Lung (tissue), 12 donors: ENCODE measurements around the gene SH3GL1. TPM values are rescaled to one million over a fixed set of nuclear protein-coding genes. Genes with fewer than 3 reads are reported as not detected.
A peak's percentile ranks its signal among the peaks of the same experiment; 100 is the strongest.

Experiments used
- ATAC-seq: fragments of 200-7000 bp; cut with Tn5 transposase; one replicate; pipeline ENCODE4 v1.9.1; 2020; ENCODE audit warnings: moderate number of reproducible peaks; ENCODE audit not compliant: insufficient read depth, low FRiP score
- DNase-seq, 3 donors: peaks; one replicate each; pipeline ENCODE4 v3.0.0-alpha.2; 2013 to 2017
- H3K27ac ChIP-seq, 2 donors: one replicate each; pipeline ENCODE4 v1.5.1; 2013; ENCODE audit warnings: mild to moderate bottlenecking in 2 of 2, moderate library complexity in 2 of 2, control low read depth in 1 of 2, inconsistent platforms in 1 of 2, low read depth in 1 of 2, low read length in 1 of 2
- H3K27me3 ChIP-seq, 3 donors: one replicate each; pipeline ENCODE4 v1.5.1; 2013; ENCODE audit warnings: low read length in 2 of 3; ENCODE audit not compliant: control insufficient read depth in 3 of 3, insufficient read depth in 3 of 3
- H3K36me3 ChIP-seq, 4 donors: one replicate each; pipeline ENCODE4 v1.5.1; 2013; ENCODE audit warnings: low read length in 4 of 4, mild to moderate bottlenecking in 1 of 4, moderate library complexity in 1 of 4; ENCODE audit not compliant: control insufficient read depth in 4 of 4, insufficient read depth in 4 of 4
- H3K4me1 ChIP-seq, 5 donors: one replicate each; pipeline ENCODE4 v1.5.1; 2013; ENCODE audit warnings: low read length in 5 of 5, mild to moderate bottlenecking in 2 of 5, moderate library complexity in 1 of 5; ENCODE audit not compliant: control insufficient read depth in 5 of 5, insufficient read depth in 5 of 5
- H3K4me3 ChIP-seq: one replicate; pipeline ENCODE4 v1.5.1; 2013; ENCODE audit warnings: mild to moderate bottlenecking, control low read depth, moderate library complexity
- H3K9ac ChIP-seq, 2 donors: one replicate each; pipeline ENCODE4 v1.5.1; 2013; ENCODE audit warnings: low read length in 2 of 2, control low read depth in 1 of 2; ENCODE audit not compliant: insufficient read depth in 1 of 2
- H3K9me3 ChIP-seq, 4 donors: one replicate each; pipeline ENCODE4 v1.5.1; 2013; ENCODE audit warnings: low read length in 3 of 4, mild to moderate bottlenecking in 1 of 4, moderate library complexity in 1 of 4; ENCODE audit not compliant: control insufficient read depth in 4 of 4, insufficient read depth in 3 of 4
- WGBS, 2 donors: extraction: QIAGEN DNeasy Blood & Tissue Kit; methylation state at CpG; one replicate each; pipeline ENCODE4 v1.1.7; 2013; 5-methylcytosine and 5-hydroxymethylcytosine counted together
- polyA plus RNA-seq, 2 donors: library from polyadenylated mRNA; stranded (reverse); fragments of 200-250 nt; gene quantifications; one replicate each; pipeline ENCODE4 v1.2.1, GENCODE V29; 2013
- total RNA-seq, 2 donors: library from RNA; depleted of rRNA in 1 of 2; stranded (reverse); fragments of >200 nt in 1 of 2; gene quantifications; one replicate each; pipeline ENCODE4 v1.2.1, GENCODE V29; 2014 to 2021
- TF ChIP-seq, protein P1 (sequence below): IDR thresholded peaks from 2 replicates; pipeline ENCODE4 v1.5.1; 2012; ENCODE audit warnings: mild to moderate bottlenecking; ENCODE audit errors: control extremely low read depth, extremely low read depth
- donor health status: control.
- donor health status: control.
- donor health status: Bipolar disorder and iron deficiency.
- donor health status: healthy.
- donor health status: DM: yes; HTN: yes; CAD: no.

SH3GL1 gene
- total and polyA plus RNA-seq, 4 donors, result 30.6 to 68.6 (median 59.2) TPM

DNA sequence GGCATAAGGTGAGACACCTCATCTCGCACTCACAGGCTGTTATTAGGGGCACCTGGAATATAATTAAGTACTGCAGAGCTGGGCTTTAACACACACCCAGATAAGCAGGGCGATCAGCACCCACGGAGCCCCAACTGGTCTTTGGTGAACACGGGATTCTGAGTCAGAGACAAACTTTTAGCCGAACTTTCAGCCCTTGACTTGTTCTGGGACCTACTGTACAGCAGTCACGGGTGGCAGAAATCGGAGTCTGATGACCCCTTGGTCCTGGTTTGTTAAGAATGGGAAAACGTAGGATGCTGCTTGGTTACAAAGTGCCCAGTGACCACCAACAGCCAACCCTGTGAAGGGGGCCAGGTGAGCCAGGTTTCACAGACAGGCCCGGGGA is 9.0 kb downstream of the SH3GL1 start:
- no peak for ATAC-seq
- peak overlapping the region in 1 of 2 donors; percentile 78 for H3K27ac ChIP-seq

DNA sequence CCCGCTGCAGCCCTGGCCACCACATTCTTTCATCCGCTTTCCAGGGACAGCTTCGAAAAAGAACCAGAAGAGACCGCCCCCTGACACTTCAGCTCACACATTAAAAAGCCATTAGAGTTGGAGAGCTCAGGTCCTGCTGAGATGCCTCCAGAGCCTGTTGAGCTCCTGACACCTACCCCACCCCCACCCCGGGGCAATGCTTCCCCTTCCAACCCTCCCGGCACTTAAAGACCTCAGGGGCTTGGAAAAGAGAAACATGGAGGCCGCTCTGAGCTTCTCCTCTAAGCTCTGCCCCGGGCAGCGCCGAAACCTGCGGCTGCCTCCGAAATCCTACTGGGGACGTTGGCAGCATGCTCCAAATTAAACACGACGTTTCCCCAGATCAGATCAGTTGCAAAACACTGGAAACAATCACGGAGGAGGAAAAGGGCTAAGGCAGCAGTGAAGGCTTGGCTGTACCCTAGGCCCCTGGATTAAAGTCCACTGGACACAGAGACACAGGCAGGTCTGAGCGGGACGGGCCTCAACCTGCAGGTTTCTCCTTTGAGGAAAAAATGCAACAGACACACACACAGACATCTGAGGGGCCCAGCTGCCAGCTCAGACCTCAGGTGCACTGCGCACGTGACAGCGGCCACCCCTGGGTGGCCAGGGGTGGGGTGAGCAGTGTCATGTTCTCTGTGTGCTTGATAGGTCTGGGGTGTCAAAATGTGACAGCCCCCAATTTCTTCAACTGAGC is 9.6 kb downstream of the SH3GL1 start:
- H3K27ac ChIP-seq, result peak overlapping the region; percentile 39 to 78

More for the DNA sequence above, 9.0 kb downstream of the SH3GL1 start:
- Histone ChIP-seq H3K9me3 (no peaks in the 10 kb centered on the region), H3K36me3 (peaks cover 0 to 12% (median 4%) of the 10 kb centered on the region in 4 donors), H3K4me1 (peaks cover 10 to 65% (median 42%) of the 10 kb centered on the region in 5 donors), H3K9ac (peak overlapping the region in 1 of 2 donors; percentile 63), H3K27me3 (no peaks in the 10 kb centered on the region), H3K4me3 (no peak overlapping the region)
- TF ChIP-seq, protein P1, sequence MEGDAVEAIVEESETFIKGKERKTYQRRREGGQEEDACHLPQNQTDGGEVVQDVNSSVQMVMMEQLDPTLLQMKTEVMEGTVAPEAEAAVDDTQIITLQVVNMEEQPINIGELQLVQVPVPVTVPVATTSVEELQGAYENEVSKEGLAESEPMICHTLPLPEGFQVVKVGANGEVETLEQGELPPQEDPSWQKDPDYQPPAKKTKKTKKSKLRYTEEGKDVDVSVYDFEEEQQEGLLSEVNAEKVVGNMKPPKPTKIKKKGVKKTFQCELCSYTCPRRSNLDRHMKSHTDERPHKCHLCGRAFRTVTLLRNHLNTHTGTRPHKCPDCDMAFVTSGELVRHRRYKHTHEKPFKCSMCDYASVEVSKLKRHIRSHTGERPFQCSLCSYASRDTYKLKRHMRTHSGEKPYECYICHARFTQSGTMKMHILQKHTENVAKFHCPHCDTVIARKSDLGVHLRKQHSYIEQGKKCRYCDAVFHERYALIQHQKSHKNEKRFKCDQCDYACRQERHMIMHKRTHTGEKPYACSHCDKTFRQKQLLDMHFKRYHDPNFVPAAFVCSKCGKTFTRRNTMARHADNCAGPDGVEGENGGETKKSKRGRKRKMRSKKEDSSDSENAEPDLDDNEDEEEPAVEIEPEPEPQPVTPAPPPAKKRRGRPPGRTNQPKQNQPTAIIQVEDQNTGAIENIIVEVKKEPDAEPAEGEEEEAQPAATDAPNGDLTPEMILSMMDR, result no peak
- no peak for DNase-seq
- WGBS, 2 donors, result 61 to 73% methylated on average over 9 of the region's 9 CpGs

DNA sequence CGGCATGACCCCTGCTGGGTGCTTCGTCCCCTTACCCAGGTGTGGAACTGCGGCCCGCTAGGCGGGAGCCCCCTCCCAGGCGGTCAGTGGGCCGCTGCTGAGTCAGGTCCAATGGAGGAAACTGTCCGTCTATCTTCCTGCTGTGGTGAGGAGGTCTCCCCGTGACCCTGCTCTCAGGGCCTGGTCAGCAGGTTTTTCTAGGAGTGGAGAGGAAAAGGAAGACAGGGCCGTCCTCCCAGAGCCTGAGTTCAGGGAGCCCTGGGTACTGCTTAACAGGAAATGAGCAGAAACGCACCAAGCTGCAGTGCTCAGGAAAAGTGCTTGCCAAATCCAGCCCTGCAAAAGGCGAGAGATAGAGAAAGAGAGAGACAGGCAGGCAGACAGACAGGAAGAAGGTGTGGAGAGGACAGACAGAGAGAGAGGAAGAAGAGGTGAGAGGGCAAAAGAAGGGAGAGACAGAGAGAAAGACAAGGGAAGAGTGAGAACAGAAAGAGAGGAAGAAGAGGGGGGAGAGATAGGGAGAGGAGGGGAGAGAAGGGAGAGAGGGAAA is 10.3 kb downstream of the SH3GL1 start:
- Histone ChIP-seq H3K27me3 (no peaks in the 10 kb centered on the region), H3K27ac (peak overlapping the region; percentile 39 to 78), H3K9me3 (no peaks in the 10 kb centered on the region), H3K36me3 (peaks cover 0 to 10% (median 2%) of the 10 kb centered on the region in 4 donors), H3K9ac (peak overlapping the region; percentile 3 to 39), H3K4me1 (peaks cover 10 to 75% (median 42%) of the 10 kb centered on the region in 5 donors), H3K4me3 (no peak overlapping the region)
- peak in 2 of 3 donors; percentile 66 to 88 for DNase-seq
- 24 to 30% methylated on average over 12 of the region's 12 CpGs for WGBS, 2 donors
- TF ChIP-seq, protein P1, result no peak
- no peak for ATAC-seq

More for the DNA sequence above, 9.6 kb downstream of the SH3GL1 start:
- Histone ChIP-seq H3K36me3 (peaks cover 0 to 12% (median 3%) of the 10 kb centered on the region in 4 donors), H3K27me3 (no peaks in the 10 kb centered on the region), H3K9ac (peak overlapping the region; percentile 39 to 63), H3K9me3 (no peaks in the 10 kb centered on the region), H3K4me3 (no peak overlapping the region), H3K4me1 (peaks cover 10 to 70% (median 42%) of the 10 kb centered on the region in 5 donors)
- DNase-seq (peak; percentile 90 to 96 (median 96)), ATAC-seq (no peak)
- WGBS, 2 donors, result 33 to 34% methylated on average over 21 of the region's 21 CpGs
- TF ChIP-seq, protein P1, result no peak
